GM19023 (cell line): ENCODE results near the gene RGR.

Source experiments
- ATAC-seq: cut with Tn5 transposase; IDR thresholded peaks from one replicate; pipeline ENCODE4 v1.9.1; 2021; ENCODE audit warnings: mild to moderate bottlenecking, moderate library complexity; ENCODE audit not compliant: unreplicated experiment

The RGR gene

GRCh38 chr10:84217746-84218145, 27.1 kb upstream of the RGR start:
- no peak for ATAC-seq

GRCh38 chr10:84221916-84222315, 22.9 kb upstream of the RGR start:
- ATAC-seq, result no peak

GRCh38 chr10:84224411-84225028, 20.3 kb upstream of the RGR start:
- ATAC-seq, result no peak

GRCh38 chr10:84225427-84226173, 19.3 kb upstream of the RGR start, which contains the start of gene LRIT2:
TSS of gene LRIT2 (minus strand) at chr10:84225544. CDS start at chr10:84225520, 24 bp downstream.
- no peak for ATAC-seq

GRCh38 chr10:84226616-84227015, 18.2 kb upstream of the RGR start:
- ATAC-seq, result no peak

GRCh38 chr10:84227810-84228209, 17.0 kb upstream of the RGR start:
- no peak for ATAC-seq

GRCh38 chr10:84230359-84230758, 14.5 kb upstream of the RGR start:
- no peak for ATAC-seq

GRCh38 chr10:84232376-84232775, 12.5 kb upstream of the RGR start:
- no peak for ATAC-seq

GRCh38 chr10:84233940-84234339, 10.9 kb upstream of the RGR start:
- no peak for ATAC-seq

GRCh38 chr10:84234479-84234878, 10.4 kb upstream of the RGR start:
- ATAC-seq, result no peak

- no peak for ATAC-seq
Measured at GRCh38 chr10:84235096-84235495, 9.8 kb upstream of the RGR start.

GRCh38 chr10:84236807-84237198, 8.1 kb upstream of the RGR start:
- no peak for ATAC-seq

- ATAC-seq, result no peak
Measured at GRCh38 chr10:84237199-84238051, 7.4 kb upstream of the RGR start.

- ATAC-seq, result no peak
Measured at GRCh38 chr10:84238909-84239308, 5.9 kb upstream of the RGR start.

GRCh38 chr10:84241185-84241790, 3.6 kb upstream of the RGR start, which contains the start of gene LRIT1:
TSS of gene LRIT1 (minus strand) at chr10:84241546. CDS start at chr10:84241439, 107 bp downstream.
- no peak for ATAC-seq

GRCh38 chr10:84243759-84244158, 1.1 kb upstream of the RGR start:
- no peak for ATAC-seq

GRCh38 chr10:84247496-84247895, 2.6 kb downstream of the RGR start:
- no peak for ATAC-seq

GRCh38 chr10:84248794-84249193, 3.9 kb downstream of the RGR start:
- no peak for ATAC-seq

GRCh38 chr10:84254552-84255478, 10.0 kb downstream of the RGR start:
- ATAC-seq, result no peak
